ENCODE measurements around the gene DNM3.

The DNM3 gene

DNA sequence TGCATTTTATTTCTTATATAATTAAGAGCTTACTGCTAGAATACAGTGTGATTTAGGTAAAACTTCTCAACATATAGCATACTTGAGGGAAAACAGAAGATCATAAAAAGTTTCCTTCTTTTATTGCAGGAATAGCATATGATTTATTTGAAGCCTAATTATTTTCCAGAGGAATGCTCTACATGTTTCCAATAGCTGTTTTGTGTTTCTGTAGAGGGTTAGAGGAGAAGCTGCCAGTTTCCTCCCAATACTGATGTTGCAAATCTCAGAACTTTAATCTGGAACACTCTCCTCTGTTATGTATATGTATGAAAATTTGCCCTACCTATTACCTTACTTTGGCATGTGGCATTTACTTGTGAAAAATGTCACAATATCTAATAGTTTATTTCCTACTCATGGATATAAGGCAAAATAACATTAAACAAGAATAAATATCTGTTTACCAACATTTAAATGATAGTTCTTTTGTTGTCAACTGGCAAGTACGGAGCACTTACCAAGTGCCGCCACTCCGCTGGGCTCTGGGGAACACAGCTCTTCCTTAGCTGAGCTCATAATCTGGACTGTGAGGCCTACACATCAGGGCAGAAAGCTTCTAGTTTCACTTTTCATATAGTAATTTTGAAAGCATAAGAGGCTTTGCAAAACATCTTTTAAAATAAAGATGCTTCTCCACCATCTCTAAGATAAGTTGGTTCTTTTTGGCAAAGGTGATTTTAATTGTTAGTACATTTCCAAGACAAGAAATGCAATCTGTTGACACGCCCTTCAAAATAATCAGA lies 339.4 kb downstream of the DNM3 start:
- peak; percentile 32 for DNase-seq (ENCODE audit: extremely low read depth, insufficient read length)
- Histone ChIP-seq H3K4me3 (replicated peaks; ENCODE audit: low read depth, low read length) (peak overlapping the region; percentile 47), H3K36me3 (ENCODE audit: control insufficient read depth, insufficient read depth, low read length) (no peaks in the 10 kb centered on the region), H3K27me3 (replicated peaks; ENCODE audit: control insufficient read depth, insufficient read depth, low read length) (no peaks in the 10 kb centered on the region)
- TF ChIP-seq, protein P1, sequence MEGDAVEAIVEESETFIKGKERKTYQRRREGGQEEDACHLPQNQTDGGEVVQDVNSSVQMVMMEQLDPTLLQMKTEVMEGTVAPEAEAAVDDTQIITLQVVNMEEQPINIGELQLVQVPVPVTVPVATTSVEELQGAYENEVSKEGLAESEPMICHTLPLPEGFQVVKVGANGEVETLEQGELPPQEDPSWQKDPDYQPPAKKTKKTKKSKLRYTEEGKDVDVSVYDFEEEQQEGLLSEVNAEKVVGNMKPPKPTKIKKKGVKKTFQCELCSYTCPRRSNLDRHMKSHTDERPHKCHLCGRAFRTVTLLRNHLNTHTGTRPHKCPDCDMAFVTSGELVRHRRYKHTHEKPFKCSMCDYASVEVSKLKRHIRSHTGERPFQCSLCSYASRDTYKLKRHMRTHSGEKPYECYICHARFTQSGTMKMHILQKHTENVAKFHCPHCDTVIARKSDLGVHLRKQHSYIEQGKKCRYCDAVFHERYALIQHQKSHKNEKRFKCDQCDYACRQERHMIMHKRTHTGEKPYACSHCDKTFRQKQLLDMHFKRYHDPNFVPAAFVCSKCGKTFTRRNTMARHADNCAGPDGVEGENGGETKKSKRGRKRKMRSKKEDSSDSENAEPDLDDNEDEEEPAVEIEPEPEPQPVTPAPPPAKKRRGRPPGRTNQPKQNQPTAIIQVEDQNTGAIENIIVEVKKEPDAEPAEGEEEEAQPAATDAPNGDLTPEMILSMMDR (IDR thresholded peaks at IDR 0.05; ENCODE audit: insufficient read depth, low read length, poor library complexity, severe bottlenecking): no peak

DNA sequence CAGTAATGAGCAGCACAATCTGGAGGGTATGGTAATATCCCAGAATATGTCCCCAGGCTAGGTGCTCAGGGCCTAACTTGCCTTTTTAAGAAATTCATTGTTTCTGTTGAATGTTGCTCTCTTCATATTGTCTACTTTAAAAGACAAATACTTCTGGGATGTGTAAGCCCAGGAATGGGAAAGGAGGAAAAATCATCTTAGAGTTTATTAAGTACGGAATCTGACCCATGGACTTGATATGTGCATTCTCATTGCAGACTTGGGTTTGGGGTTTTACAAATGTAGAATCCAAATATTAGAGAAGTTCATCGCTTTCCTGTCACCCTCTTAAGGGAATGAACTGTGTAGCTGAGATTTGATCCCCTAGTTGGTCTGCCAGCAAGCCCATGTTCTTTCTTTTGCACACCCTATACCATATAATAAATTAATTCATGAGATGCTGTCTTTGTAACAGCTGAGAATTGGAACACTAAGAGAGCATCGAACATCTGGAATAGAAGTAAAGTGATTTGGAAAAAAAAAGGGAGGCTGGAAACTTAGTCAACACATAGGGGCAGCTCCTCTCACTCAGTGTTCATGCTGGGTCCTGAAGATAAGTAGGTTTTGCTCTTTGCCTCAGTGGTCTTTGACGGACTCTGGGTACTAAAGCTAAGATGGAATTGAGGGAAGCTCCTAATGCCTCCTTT lies 343.4 kb downstream of the DNM3 start:
- H3K36me3 ChIP-seq (ENCODE audit: control insufficient read depth, insufficient read depth, low read length): no peaks in the 10 kb centered on the region
- no peak overlapping the region for H3K4me3 ChIP-seq (replicated peaks; ENCODE audit: low read depth, low read length)
- no peak for DNase-seq (ENCODE audit: extremely low read depth, insufficient read length)
- TF ChIP-seq, protein P1 (IDR thresholded peaks at IDR 0.05; ENCODE audit: insufficient read depth, low read length, poor library complexity, severe bottlenecking): no peak
- no peaks in the 10 kb centered on the region for H3K27me3 ChIP-seq (replicated peaks; ENCODE audit: control insufficient read depth, insufficient read depth, low read length)

DNA sequence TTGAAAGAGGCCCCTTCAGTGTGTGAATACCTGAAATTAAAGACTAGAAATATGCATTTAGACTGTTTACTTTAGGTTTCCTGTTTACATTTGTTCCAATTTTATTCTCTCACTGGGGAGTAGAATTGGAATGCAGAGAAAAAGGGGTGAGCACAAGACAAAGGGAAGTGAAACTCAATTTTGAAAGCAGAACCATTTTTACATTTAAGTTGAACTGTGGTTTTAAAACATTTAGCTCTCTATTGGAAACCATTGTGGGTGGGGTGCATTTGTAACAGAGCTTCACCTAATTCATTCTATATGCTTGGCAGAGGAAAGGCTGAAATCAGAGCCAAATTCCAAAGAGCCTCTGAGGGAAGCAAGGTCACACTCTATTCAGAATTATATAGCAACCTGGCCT lies 343.9 kb downstream of the DNM3 start:
- no peaks in the 10 kb centered on the region for H3K27me3 ChIP-seq (replicated peaks; ENCODE audit: control insufficient read depth, insufficient read depth, low read length)
- TF ChIP-seq, protein P1 (IDR thresholded peaks at IDR 0.05; ENCODE audit: insufficient read depth, low read length, poor library complexity, severe bottlenecking): no peak
- DNase-seq (ENCODE audit: extremely low read depth, insufficient read length): peak; percentile 19
- H3K36me3 ChIP-seq (ENCODE audit: control insufficient read depth, insufficient read depth, low read length): no peaks in the 10 kb centered on the region
- no peak overlapping the region for H3K4me3 ChIP-seq (replicated peaks; ENCODE audit: low read depth, low read length)

DNA sequence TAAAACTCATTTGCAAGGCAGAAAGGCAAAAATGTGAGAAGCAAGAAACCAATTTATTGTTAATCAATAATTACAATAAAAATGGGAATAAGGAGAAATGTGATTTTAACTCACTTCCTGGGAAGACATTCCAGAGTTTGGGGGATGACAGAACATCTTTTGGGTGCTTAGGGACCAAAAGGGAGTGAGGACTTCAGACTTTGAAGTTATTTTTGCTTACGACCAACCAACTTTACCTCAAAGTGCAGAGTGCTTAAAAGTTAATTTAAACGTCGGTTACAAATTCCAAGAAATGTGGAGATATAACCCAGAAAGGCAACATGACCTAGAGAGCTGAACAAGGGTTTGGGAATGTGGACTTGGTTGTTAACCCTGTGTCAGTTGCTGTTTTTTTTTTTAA lies 344.7 kb downstream of the DNM3 start:
- TF ChIP-seq, protein P1 (IDR thresholded peaks at IDR 0.05; ENCODE audit: insufficient read depth, low read length, poor library complexity, severe bottlenecking): no peak
- Histone ChIP-seq H3K4me3 (replicated peaks; ENCODE audit: low read depth, low read length) (no peak overlapping the region), H3K36me3 (ENCODE audit: control insufficient read depth, insufficient read depth, low read length) (no peaks in the 10 kb centered on the region), H3K27me3 (replicated peaks; ENCODE audit: control insufficient read depth, insufficient read depth, low read length) (no peaks in the 10 kb centered on the region)
- no peak for DNase-seq (ENCODE audit: extremely low read depth, insufficient read length)

DNA sequence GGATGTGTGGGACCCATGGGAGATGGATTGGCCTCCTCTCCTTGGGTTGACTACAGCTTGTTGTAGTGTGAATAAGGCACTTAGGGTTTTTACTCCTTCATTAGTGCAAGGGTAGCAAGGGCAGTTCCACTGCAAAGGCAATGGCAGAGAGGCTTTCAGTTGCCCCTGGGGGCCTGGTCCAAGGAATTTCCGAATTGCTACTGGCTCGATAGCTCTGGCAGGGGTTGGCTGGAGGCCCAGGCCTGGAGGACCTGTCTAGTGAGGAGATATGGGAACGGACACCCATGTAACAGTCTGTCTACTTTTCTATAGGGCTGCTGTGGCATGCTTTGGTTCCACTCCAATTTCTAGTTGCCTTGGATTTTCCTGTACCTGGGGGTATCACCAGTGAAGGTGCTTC lies 360.3 kb downstream of the DNM3 start:
- H3K4me3 ChIP-seq (replicated peaks; ENCODE audit: low read depth, low read length): no peak overlapping the region
- H3K36me3 ChIP-seq (ENCODE audit: control insufficient read depth, insufficient read depth, low read length): no peaks in the 10 kb centered on the region
- DNase-seq (ENCODE audit: extremely low read depth, insufficient read length): no peak
- H3K27me3 ChIP-seq (replicated peaks; ENCODE audit: control insufficient read depth, insufficient read depth, low read length): no peaks in the 10 kb centered on the region
- TF ChIP-seq, protein P1 (IDR thresholded peaks at IDR 0.05; ENCODE audit: insufficient read depth, low read length, poor library complexity, severe bottlenecking): no peak
